Stimulated activated CD8-positive, alpha-beta memory T cell treated with anti-CD3 and anti-CD28 coated beads, Interleukin-4, amount 100 ng/mL, for 48 hours (primary cell): ENCODE data around the gene ZNF595.
A peak's percentile ranks its signal among the peaks of the same experiment; 100 is the strongest.
"Not testable (repeated sequence)": the region's sequence is repeated elsewhere in the genome, so short reads cannot be mapped to it uniquely, and the experiment has no call there.

Source experiments
- DNase-seq: peaks from one replicate; pipeline ENCODE4 v3.0.0-alpha.2; 2020

Gene ZNF595

GRCh38 chr4:52804-53479, at the start of gene ZNF595:
ZNF595 (plus strand) TSS chr4:53321; CDS start chr4:53489, 168 bp downstream.
- DNase-seq = not testable (repeated sequence)

GRCh38 chr4:9937-10870, 42.9 kb upstream of the ZNF595 start:
- DNase-seq = not testable (repeated sequence)

- DNase-seq = not testable (repeated sequence)
These were observed 41.9 kb upstream of the ZNF595 start for GRCh38 chr4:11095-11815.

- peak; percentile 58 for DNase-seq
These were observed 41.2 kb upstream of the ZNF595 start for GRCh38 chr4:11816-12417.

GRCh38 chr4:18128-18527, 35.0 kb upstream of the ZNF595 start:
- DNase-seq = not testable (repeated sequence)

- DNase-seq = not testable (repeated sequence)
These were observed 34.5 kb upstream of the ZNF595 start for GRCh38 chr4:18589-18988.

- not testable (repeated sequence) for DNase-seq
These were observed 30.2 kb upstream of the ZNF595 start for GRCh38 chr4:22882-23281.

- DNase-seq = not testable (repeated sequence)
These were observed 28.8 kb upstream of the ZNF595 start for GRCh38 chr4:24359-24758.

- DNase-seq = not testable (repeated sequence)
These were observed 25.6 kb upstream of the ZNF595 start for GRCh38 chr4:27501-27900.

GRCh38 chr4:28767-29542, 24.2 kb upstream of the ZNF595 start:
- not testable (repeated sequence) for DNase-seq

- not testable (repeated sequence) for DNase-seq
These were observed 19.8 kb upstream of the ZNF595 start for GRCh38 chr4:33314-33713.

- not testable (repeated sequence) for DNase-seq
These were observed 16.3 kb upstream of the ZNF595 start for GRCh38 chr4:36559-37415.

GRCh38 chr4:38202-38601, 14.9 kb upstream of the ZNF595 start:
- DNase-seq = not testable (repeated sequence)

GRCh38 chr4:43375-43774, 9.7 kb upstream of the ZNF595 start:
- DNase-seq = not testable (repeated sequence)

- DNase-seq = not testable (repeated sequence)
These were observed 1.9 kb upstream of the ZNF595 start for GRCh38 chr4:51253-51652.

- DNase-seq = not testable (repeated sequence)
These were observed 1.4 kb upstream of the ZNF595 start for GRCh38 chr4:51655-52277.

GRCh38 chr4:53521-53920, 400 bp downstream of the ZNF595 start:
- not testable (repeated sequence) for DNase-seq

GRCh38 chr4:64733-65132, 11.6 kb downstream of the ZNF595 start:
- DNase-seq = not testable (repeated sequence)

- DNase-seq = no peak
These were observed 18.7 kb downstream of the ZNF595 start for GRCh38 chr4:71830-72229.

- DNase-seq = no peak
These were observed 32.8 kb downstream of the ZNF595 start for GRCh38 chr4:85951-86350.
